ENCODE measurements around the gene ASCL5. TPM values are rescaled to one million over a fixed set of nuclear protein-coding genes. Genes with fewer than 3 reads are reported as not detected.

The ASCL5 gene
- total RNA-seq, 1 experiment from 2014 or later: 0.31 TPM

DNA sequence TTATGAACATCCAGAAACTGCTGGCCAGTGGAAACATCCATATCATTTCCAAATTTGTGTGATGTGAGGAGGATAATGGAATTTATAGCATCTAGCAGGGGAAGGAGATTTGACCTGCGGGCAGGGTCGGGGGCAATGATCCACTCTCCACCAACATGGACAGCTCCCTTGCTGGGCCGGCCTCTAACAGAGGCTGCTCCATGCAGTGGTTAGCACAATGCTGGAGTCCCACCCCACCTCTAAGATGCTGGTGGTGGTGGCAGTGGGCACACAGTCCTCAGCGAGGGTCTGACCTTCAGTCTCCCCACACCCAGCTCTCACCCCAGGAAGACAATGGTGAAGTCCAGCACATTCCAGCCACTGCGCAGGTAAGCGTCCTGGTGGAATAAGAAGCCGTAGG lies 33.4 kb downstream of the ASCL5 start (continued):
- TF ChIP-seq, protein P1, sequence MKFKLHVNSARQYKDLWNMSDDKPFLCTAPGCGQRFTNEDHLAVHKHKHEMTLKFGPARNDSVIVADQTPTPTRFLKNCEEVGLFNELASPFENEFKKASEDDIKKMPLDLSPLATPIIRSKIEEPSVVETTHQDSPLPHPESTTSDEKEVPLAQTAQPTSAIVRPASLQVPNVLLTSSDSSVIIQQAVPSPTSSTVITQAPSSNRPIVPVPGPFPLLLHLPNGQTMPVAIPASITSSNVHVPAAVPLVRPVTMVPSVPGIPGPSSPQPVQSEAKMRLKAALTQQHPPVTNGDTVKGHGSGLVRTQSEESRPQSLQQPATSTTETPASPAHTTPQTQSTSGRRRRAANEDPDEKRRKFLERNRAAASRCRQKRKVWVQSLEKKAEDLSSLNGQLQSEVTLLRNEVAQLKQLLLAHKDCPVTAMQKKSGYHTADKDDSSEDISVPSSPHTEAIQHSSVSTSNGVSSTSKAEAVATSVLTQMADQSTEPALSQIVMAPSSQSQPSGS (CRISPR knock-in tag; IDR thresholded peaks at IDR 0.05; ENCODE audit: borderline replicate concordance, low read depth): no peak
- no peak for TF ChIP-seq ESRRA (CRISPR knock-in tag; IDR thresholded peaks at IDR 0.05; ENCODE audit: borderline replicate concordance)
- TF ChIP-seq, protein P2, sequence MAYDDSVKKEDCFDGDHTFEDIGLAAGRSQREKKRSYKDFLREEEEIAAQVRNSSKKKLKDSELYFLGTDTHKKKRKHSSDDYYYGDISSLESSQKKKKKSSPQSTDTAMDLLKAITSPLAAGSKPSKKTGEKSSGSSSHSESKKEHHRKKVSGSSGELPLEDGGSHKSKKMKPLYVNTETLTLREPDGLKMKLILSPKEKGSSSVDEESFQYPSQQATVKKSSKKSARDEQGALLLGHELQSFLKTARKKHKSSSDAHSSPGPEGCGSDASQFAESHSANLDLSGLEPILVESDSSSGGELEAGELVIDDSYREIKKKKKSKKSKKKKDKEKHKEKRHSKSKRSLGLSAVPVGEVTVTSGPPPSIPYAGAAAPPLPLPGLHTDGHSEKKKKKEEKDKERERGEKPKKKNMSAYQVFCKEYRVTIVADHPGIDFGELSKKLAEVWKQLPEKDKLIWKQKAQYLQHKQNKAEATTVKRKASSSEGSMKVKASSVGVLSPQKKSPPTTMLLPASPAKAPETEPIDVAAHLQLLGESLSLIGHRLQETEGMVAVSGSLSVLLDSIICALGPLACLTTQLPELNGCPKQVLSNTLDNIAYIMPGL (CRISPR knock-in tag; IDR thresholded peaks at IDR 0.05): no peak
- TF ChIP-seq, protein P3, sequence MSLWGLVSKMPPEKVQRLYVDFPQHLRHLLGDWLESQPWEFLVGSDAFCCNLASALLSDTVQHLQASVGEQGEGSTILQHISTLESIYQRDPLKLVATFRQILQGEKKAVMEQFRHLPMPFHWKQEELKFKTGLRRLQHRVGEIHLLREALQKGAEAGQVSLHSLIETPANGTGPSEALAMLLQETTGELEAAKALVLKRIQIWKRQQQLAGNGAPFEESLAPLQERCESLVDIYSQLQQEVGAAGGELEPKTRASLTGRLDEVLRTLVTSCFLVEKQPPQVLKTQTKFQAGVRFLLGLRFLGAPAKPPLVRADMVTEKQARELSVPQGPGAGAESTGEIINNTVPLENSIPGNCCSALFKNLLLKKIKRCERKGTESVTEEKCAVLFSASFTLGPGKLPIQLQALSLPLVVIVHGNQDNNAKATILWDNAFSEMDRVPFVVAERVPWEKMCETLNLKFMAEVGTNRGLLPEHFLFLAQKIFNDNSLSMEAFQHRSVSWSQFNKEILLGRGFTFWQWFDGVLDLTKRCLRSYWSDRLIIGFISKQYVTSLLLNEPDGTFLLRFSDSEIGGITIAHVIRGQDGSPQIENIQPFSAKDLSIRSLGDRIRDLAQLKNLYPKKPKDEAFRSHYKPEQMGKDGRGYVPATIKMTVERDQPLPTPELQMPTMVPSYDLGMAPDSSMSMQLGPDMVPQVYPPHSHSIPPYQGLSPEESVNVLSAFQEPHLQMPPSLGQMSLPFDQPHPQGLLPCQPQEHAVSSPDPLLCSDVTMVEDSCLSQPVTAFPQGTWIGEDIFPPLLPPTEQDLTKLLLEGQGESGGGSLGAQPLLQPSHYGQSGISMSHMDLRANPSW (CRISPR knock-in tag; conservative IDR thresholded peaks at IDR 0.05; ENCODE audit: low read depth): no peak

DNA sequence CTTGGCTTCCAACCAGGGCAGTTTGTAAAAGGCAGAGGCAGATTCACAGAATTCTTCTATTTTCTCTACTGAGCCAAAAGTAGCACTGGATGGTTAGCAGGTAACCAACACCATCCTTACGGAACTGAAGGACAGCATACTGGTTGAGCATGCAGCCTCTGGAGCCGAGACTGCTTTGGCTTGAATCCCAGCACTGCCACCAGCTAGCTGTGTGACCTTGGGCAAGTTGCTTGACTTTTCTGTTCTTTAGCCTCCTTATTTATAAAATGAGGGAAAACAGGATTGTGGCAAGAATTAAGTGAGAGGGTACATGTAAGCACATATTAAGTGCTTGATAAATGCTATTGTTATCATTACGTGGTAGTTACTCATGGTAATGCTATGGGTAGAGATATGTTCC lies 34.2 kb downstream of the ASCL5 start:
- Mint-ChIP-seq H3K27ac (no peak overlapping the region), H3K4me3 (no peak overlapping the region), H3K27me3 (ENCODE audit: low read depth) (no peaks in the 10 kb centered on the region), H3K4me1 (peaks cover 6% of the 10 kb centered on the region; the same call in 1 of the 2 replicates), H3K36me3 (no peaks in the 10 kb centered on the region), H3K9me3 (no peaks in the 10 kb centered on the region)
- ChIA-PET CTCF (no interaction called here), POLR2A (no interaction called here)
- DNase-seq (ENCODE audit: low spot score) (no peak), ATAC-seq (no peak)
- no peak for TF ChIP-seq TEAD1 (CRISPR knock-in tag; IDR thresholded peaks at IDR 0.05)
- no peak for TF ChIP-seq TCF7 (CRISPR knock-in tag; IDR thresholded peaks at IDR 0.05; ENCODE audit: low read depth)
- no peak for TF ChIP-seq NR3C1 (CRISPR knock-in tag; conservative IDR thresholded peaks at IDR 0.05; ENCODE audit: low read depth)
- TF ChIP-seq, protein P4, sequence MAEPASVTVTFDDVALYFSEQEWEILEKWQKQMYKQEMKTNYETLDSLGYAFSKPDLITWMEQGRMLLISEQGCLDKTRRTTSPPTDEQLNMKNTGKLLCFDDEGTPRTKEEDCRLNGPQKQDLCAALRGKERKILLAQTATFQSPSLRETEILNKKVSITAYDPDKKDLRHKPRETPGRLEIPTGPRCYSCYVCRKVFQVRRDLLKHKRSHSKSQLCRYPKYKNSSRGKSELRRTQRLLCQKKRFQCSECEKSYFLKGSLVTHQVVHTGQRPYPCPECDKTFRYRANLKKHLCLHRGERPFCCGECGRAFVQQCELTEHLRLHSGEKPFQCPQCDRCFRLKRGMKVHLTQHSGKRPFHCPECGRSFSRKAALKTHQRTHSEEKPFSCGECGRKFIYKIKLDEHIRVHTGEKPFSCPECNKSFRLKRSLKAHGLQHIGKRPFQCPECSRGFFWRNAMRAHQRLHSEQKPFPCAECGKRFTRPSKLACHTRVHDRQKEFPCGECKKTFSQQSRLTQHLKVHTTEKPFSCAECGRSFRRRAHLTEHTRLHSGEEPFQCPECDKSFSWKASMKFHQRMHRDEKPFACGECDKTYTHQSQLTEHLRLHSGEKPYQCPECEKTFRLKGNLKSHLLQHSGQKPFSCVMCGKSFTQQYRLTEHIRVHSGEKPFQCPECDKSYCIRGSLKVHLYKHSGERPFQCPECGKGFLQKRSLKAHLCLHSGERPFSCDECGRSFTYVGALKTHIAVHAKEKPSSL (CRISPR knock-in tag; conservative IDR thresholded peaks at IDR 0.05): no peak
- TF ChIP-seq JUN (CRISPR knock-in tag; IDR thresholded peaks at IDR 0.05): no peak
- TF ChIP-seq ELF4 (CRISPR knock-in tag; IDR thresholded peaks at IDR 0.05; ENCODE audit: low read depth): no peak
- TF ChIP-seq OVOL2 (CRISPR knock-in tag; IDR thresholded peaks at IDR 0.05; ENCODE audit: borderline replicate concordance): no peak
- no peak for TF ChIP-seq GTF2I (CRISPR knock-in tag; conservative IDR thresholded peaks at IDR 0.05)
- TF ChIP-seq, protein P5, sequence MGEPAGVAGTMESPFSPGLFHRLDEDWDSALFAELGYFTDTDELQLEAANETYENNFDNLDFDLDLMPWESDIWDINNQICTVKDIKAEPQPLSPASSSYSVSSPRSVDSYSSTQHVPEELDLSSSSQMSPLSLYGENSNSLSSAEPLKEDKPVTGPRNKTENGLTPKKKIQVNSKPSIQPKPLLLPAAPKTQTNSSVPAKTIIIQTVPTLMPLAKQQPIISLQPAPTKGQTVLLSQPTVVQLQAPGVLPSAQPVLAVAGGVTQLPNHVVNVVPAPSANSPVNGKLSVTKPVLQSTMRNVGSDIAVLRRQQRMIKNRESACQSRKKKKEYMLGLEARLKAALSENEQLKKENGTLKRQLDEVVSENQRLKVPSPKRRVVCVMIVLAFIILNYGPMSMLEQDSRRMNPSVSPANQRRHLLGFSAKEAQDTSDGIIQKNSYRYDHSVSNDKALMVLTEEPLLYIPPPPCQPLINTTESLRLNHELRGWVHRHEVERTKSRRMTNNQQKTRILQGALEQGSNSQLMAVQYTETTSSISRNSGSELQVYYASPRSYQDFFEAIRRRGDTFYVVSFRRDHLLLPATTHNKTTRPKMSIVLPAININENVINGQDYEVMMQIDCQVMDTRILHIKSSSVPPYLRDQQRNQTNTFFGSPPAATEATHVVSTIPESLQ (CRISPR knock-in tag; IDR thresholded peaks at IDR 0.05): no peak
- TF ChIP-seq, protein P6, sequence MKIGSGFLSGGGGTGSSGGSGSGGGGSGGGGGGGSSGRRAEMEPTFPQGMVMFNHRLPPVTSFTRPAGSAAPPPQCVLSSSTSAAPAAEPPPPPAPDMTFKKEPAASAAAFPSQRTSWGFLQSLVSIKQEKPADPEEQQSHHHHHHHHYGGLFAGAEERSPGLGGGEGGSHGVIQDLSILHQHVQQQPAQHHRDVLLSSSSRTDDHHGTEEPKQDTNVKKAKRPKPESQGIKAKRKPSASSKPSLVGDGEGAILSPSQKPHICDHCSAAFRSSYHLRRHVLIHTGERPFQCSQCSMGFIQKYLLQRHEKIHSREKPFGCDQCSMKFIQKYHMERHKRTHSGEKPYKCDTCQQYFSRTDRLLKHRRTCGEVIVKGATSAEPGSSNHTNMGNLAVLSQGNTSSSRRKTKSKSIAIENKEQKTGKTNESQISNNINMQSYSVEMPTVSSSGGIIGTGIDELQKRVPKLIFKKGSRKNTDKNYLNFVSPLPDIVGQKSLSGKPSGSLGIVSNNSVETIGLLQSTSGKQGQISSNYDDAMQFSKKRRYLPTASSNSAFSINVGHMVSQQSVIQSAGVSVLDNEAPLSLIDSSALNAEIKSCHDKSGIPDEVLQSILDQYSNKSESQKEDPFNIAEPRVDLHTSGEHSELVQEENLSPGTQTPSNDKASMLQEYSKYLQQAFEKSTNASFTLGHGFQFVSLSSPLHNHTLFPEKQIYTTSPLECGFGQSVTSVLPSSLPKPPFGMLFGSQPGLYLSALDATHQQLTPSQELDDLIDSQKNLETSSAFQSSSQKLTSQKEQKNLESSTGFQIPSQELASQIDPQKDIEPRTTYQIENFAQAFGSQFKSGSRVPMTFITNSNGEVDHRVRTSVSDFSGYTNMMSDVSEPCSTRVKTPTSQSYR (CRISPR knock-in tag; IDR thresholded peaks at IDR 0.05): no peak
- TF ChIP-seq, protein P7, sequence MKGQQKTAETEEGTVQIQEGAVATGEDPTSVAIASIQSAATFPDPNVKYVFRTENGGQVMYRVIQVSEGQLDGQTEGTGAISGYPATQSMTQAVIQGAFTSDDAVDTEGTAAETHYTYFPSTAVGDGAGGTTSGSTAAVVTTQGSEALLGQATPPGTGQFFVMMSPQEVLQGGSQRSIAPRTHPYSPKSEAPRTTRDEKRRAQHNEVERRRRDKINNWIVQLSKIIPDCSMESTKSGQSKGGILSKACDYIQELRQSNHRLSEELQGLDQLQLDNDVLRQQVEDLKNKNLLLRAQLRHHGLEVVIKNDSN (CRISPR knock-in tag; IDR thresholded peaks at IDR 0.05): no peak
- TF ChIP-seq ZNF121 (CRISPR knock-in tag; IDR thresholded peaks at IDR 0.05): no peak
- no peak for TF ChIP-seq SOX15 (CRISPR knock-in tag; IDR thresholded peaks at IDR 0.05)
- TF ChIP-seq, protein P8, sequence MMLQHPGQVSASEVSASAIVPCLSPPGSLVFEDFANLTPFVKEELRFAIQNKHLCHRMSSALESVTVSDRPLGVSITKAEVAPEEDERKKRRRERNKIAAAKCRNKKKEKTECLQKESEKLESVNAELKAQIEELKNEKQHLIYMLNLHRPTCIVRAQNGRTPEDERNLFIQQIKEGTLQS (CRISPR knock-in tag; conservative IDR thresholded peaks at IDR 0.05): no peak
- TF ChIP-seq, protein P9, sequence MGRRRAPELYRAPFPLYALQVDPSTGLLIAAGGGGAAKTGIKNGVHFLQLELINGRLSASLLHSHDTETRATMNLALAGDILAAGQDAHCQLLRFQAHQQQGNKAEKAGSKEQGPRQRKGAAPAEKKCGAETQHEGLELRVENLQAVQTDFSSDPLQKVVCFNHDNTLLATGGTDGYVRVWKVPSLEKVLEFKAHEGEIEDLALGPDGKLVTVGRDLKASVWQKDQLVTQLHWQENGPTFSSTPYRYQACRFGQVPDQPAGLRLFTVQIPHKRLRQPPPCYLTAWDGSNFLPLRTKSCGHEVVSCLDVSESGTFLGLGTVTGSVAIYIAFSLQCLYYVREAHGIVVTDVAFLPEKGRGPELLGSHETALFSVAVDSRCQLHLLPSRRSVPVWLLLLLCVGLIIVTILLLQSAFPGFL (CRISPR knock-in tag; IDR thresholded peaks at IDR 0.05; ENCODE audit: borderline replicate concordance): no peak
- no peak for TF ChIP-seq ZBTB21 (CRISPR knock-in tag; IDR thresholded peaks at IDR 0.05; ENCODE audit: borderline replicate concordance)

Data from WTC11 (cell line).